Testis (tissue), 2 donors: ENCODE results near the gene CCNYL1.

Experiments
- CTCF ChIP-seq, 3 experiments: fragments of 450-650 bp in 2 of 3; fragments of 200-600 bp in 1 of 3; sonication (generic) in 1 of 3; IDR thresholded peaks; one replicate each; pipeline ENCODE4 v1.5.1; 2016 to 2019; ENCODE audit warnings: antibody characterized with exemption in 3 of 3, mild to moderate bottlenecking in 2 of 3, moderate library complexity in 1 of 3
- POLR2A ChIP-seq: fragments of 450-650 bp; IDR thresholded peaks from one replicate; pipeline ENCODE4 v1.6.1; 2017; ENCODE audit warnings: antibody characterized with exemption, mild to moderate bottlenecking, moderate library complexity

- TF ChIP-seq POLR2A (no peak), CTCF (IDR thresholded peaks at IDR 0.05) (no peak)
Measured at GRCh38 chr2:207801259-207801658, 89.8 kb downstream of the CCNYL1 start.
